Measurements from ENCODE around the gene FADS1.

DNA sequence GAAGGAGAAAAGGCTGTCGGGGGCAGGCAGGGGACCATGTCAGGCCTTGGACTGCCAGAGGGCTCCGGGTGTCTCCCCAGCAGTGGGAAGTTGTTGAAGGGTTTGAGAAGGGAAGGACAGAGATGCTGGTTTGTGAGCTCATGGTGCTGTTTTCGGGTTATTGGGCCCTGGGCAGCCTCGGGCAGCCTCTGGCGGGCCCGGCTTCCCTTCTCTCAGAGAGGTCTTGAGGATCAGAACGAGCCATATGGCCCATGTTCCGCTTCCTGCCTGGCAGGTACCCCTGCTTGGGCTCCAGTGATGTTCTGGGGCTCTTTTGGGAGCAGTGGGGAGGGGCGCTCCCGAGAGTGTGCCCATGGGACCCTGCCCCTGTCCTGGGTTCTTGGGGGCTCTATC is 54.6 kb downstream of the FADS1 start:
- TF ChIP-seq ATF2 (IDR thresholded peaks at IDR 0.05; ENCODE audit: low read length) (no peak), CTCF (IDR thresholded peaks at IDR 0.05; ENCODE audit: control extremely low read depth in 1 of 3, insufficient read depth in 1 of 3, low read depth in 1 of 3, low read length in 3 of 3) (no peak), EP300 (IDR thresholded peaks at IDR 0.05; ENCODE audit: borderline replicate concordance in 1 of 2, low read depth in 2 of 2, low read length in 2 of 2) (no peak), CHD1 (IDR thresholded peaks at IDR 0.05; ENCODE audit: low read depth, low read length) (no peak), POLR2A (IDR thresholded peaks at IDR 0.05; ENCODE audit: control extremely low read depth in 1 of 2, low read depth in 2 of 2, low read length in 2 of 2) (no peak), RAD21 (IDR thresholded peaks at IDR 0.05 in 1 of 2, conservative IDR thresholded peaks at IDR 0.05 in 1 of 2; ENCODE audit: low read depth in 2 of 2, low read length in 2 of 2) (no peak), E2F6 (IDR thresholded peaks at IDR 0.05) (no peak), YY1 (IDR thresholded peaks at IDR 0.05; ENCODE audit: low read depth, low read length) (no peak)
